Measurements from ENCODE around the gene ARHGAP26.

The ARHGAP26 gene

GRCh38 chr5:143030349-143030748 lies 260.2 kb downstream of the ARHGAP26 start:
- no peak for DNase-seq (ENCODE audit: extremely low read depth in 1 of 2, low read depth in 1 of 2)

DNA sequence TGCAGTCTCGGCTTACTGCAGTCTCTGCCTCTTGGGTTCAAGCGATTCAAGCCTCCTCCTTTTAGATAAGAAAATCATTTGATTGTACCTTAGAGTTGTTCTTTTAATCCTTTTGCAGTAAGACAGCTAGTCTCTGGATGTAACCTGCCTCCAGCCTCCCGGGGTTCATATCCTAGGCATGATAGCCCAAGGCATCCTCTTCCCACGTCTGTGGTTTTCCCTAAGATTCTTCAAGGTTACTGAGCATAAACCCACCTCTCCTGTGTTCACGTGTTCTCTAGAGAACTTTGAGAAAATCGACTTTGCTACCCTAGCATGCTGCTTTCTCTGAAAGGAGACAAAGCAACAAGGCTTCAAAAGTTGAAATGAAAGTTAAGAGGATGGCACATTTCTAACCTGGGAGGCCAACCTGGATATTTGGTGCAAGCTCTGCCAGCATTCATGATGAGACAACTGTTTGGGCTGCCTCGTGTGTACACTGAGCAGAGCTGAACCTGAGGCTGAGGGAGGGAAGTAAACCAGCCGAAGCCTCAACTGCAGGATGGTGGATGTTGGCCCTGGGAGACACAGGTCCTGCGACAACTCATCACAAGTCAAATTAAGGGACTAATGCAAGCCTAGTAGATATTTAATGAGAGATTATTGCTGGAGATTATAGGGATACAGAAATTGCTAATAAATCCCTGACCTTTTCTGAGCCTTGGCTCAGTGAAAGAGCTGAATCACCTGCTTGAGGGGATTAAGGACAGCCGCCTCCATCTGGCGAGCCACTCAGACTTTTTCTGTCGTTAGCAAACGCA lies 261.8 kb downstream of the ARHGAP26 start:
- DNase-seq (ENCODE audit: extremely low read depth in 1 of 2, low read depth in 1 of 2): no peak

- DNase-seq (ENCODE audit: extremely low read depth in 1 of 2, low read depth in 1 of 2): no peak
These were observed 262.3 kb downstream of the ARHGAP26 start for GRCh38 chr5:143032581-143032836.

DNA sequence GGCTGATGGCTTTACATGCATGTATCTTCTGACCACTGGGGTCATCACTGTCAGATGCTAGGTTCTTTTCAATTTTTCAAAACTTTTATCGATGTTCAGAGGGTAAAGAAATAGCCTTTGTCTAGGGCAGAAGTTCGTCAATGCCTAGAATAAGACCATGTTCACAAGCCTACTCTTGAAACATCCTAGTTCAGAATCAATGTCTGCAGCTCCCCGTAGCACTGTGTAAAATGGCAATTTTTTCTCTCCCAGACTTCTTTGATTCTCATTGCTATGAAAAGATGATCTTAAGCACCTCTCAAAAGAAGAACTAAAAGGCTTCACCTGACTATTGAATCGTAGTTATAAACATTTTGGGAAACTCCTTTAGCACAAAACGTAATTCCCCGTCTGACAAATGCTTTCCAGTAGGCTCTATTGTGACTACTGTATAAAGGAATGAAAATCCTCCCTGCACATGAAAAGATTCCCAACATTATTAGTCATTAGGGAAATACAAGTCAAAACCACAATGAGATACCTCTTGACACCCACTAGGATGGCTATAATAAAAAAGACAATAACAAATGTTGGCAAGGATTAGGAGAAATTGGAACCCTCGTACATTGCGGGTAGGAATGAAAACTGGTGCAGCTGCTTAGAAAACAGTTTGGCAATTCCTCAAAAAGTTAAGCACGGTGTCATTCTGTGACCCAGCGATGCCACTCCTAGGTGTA lies 263.5 kb downstream of the ARHGAP26 start:
- DNase-seq (ENCODE audit: extremely low read depth in 1 of 2, low read depth in 1 of 2): no peak

DNA sequence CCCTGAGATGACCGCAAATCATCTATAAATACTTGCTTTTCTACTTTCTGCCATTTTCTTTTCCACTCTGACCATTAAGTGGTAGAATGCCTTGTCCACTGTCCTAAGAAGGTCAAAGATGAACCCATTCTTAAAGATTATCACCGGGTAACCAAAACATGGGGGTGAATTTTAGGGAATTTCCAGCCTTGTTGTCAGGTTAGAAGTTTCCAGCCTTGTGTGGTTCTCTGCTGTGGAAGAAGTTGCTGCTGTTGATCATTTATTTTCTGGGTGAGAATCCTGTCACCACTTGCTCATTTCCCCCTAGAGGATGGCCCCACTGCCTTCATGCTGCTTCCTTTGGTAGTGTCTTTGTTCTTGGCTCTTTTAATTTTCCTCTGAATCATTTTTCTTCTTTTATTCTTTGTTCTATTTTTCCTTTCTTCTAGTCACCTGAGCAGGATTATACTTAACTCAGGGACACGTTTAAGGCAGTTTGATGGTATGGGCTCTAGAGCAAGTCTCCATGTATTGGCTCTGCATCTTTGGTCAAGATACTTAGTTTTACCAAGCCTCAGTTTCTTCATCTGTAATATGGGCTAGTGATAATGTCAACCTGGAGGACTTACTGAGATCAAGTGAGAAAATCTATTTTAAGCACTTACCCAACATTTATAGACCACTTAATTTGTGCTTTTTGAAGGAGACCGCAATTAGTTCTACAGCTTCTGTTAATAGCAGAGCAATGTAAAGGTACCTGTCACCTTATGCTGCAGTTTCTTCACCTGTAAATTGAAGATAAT lies 266.2 kb downstream of the ARHGAP26 start:
- no peak for DNase-seq (ENCODE audit: extremely low read depth in 1 of 2, low read depth in 1 of 2)

GRCh38 chr5:143037071-143037470 lies 266.9 kb downstream of the ARHGAP26 start:
- DNase-seq (ENCODE audit: extremely low read depth in 1 of 2, low read depth in 1 of 2): no peak

DNA sequence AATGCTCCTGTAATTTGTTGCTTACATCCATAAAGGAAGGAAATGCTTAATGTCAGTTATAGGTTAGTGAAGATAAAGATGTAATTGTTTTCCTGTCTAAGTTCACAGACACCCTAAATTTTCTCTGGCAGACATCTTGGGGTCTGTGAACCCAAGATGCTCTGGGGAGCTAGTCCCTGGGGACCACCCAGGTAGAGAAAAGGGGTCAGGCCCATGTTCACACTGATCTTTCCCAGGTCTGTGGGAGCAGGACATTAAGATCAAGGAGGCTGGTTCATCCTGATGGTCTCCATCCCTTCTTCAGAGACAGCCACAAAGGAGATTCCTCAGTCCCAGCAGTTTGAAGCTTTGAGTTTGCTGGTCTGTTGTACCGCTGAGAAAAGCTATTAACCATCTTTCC lies 267.5 kb downstream of the ARHGAP26 start:
- no peak for DNase-seq (ENCODE audit: extremely low read depth in 1 of 2, low read depth in 1 of 2)

DNA sequence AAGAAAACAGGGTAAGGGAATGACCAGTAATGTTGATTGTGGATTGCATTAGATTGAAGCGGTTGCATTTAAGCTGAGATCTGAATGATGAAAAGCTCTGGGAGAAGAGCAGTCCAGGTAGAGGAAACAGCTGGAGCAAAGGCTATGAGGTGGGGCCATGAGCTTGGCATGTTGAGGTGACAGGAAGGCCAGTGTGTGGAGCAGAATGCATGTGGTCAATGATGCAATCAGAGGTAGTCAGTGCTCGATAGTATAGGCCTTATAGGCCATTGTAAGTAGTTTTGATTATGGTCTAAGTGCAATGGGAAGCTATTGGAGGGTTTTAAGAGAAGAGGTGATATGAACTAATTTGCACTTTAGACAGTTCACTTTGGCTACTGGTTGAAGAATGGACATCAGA lies 270.4 kb downstream of the ARHGAP26 start:
- no peak for DNase-seq (ENCODE audit: extremely low read depth in 1 of 2, low read depth in 1 of 2)

- DNase-seq (ENCODE audit: extremely low read depth in 1 of 2, low read depth in 1 of 2): no peak
These were observed 271.3 kb downstream of the ARHGAP26 start for GRCh38 chr5:143041461-143041860.

DNA sequence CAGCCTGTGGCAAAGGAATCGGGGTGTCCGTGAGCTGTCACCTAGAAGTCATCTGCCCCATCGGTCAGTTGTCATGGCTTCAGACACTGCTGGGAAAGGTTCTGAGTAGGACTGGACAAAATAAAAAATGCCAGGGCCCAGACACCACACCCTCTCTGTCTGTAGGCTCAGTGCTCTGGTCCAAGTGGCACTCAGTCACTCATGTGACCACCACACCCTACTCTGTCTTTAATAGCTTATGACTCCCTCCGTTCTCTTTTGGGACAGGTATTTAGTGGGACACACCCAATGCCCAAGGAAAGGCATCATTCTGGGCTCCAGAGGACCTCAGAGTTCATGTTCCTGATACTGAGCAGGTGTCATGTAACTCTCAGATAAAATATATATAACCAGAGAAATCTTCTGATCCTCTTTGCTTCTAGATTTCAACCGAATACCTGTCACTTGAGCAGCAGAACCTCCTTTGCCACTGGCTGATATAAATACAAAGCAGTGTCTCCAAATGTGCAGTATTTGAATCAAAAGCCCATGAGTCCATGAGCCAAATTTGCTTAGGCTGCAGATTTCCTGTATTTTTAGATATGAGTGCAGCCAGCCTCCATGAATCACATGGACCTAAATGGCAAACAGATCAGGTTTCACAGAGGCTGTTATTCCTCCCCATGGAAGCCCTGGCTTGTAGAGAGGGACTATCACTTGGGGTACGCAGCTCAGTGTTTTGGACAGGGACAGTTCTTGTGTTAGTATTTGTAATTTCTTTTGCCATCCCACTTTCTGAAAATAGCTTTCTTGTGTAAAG lies 272.0 kb downstream of the ARHGAP26 start:
- no peak for DNase-seq (ENCODE audit: extremely low read depth in 1 of 2, low read depth in 1 of 2)

GRCh38 chr5:143044265-143044664 lies 274.1 kb downstream of the ARHGAP26 start:
- no peak for DNase-seq (ENCODE audit: extremely low read depth in 1 of 2, low read depth in 1 of 2)

- DNase-seq (ENCODE audit: extremely low read depth in 1 of 2, low read depth in 1 of 2): no peak
These were observed 274.9 kb downstream of the ARHGAP26 start for GRCh38 chr5:143045062-143045461.

DNA sequence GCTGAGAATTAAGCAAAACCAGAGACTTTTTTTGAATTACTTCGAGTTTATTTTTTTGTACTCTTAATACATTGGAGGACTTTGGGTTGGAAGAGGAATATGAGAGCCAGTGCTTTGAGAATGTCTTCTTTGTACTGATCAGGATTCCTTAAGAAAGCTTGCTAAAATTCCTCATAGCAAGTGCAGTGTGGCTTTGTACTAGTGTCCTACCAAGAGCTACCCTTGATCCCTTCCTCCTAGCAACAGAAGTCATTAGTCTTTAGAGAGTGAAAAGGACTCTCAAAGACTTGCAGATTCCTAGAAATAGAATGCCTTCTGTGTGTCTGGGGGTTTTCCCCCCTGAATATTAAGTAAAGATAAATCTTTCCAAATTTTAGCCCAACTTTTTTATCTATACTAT lies 276.1 kb downstream of the ARHGAP26 start:
- no peak for DNase-seq (ENCODE audit: extremely low read depth in 1 of 2, low read depth in 1 of 2)

- DNase-seq (ENCODE audit: extremely low read depth in 1 of 2, low read depth in 1 of 2): no peak
These were observed 276.9 kb downstream of the ARHGAP26 start for GRCh38 chr5:143047091-143047490.

GRCh38 chr5:143050183-143050582 lies 280.0 kb downstream of the ARHGAP26 start:
- DNase-seq (ENCODE audit: extremely low read depth in 1 of 2, low read depth in 1 of 2): no peak

- no peak for DNase-seq (ENCODE audit: extremely low read depth in 1 of 2, low read depth in 1 of 2)
These were observed 281.3 kb downstream of the ARHGAP26 start for GRCh38 chr5:143051244-143052058.

GRCh38 chr5:143052967-143053682 lies 282.9 kb downstream of the ARHGAP26 start:
- no peak for DNase-seq (ENCODE audit: extremely low read depth in 1 of 2, low read depth in 1 of 2)

GRCh38 chr5:143053780-143054179 lies 283.6 kb downstream of the ARHGAP26 start:
- no peak for DNase-seq (ENCODE audit: extremely low read depth in 1 of 2, low read depth in 1 of 2)

DNA sequence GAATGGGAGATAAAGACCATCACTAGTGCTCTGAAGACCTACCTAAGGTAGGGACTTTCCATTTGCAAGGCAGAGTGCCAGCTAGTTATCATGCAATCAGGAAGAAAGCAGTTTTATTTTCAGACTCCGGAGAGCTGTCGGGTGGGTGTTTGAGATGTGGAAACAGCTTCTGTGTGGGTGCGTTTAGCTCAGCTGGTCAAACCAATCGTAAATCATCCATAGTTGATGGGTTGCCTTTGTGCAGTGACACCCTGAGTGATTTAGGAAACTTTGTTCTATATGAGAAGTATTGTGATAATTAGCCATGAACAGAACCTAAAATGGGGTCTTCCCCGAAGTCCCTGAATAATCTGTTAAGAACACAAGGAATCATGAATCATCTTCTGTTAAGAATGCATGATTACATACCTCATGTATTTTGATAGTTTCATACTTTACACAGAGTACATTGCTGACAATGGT lies 284.3 kb downstream of the ARHGAP26 start:
- peak in 1 of 2 donors; percentile 37 for DNase-seq (ENCODE audit: extremely low read depth in 1 of 2, low read depth in 1 of 2)
